Type B pancreatic cell (in vitro differentiated cells): ENCODE data around the gene ESR1. TPM values are rescaled to one million over a fixed set of nuclear protein-coding genes. Genes with fewer than 3 reads are reported as not detected.
"Not testable (repeated sequence)": the region's sequence is repeated elsewhere in the genome, so short reads cannot be mapped to it uniquely, and the experiment has no call there.

Experiments used
- DNase-seq: peaks from one replicate; pipeline ENCODE4 v3.0.0; 2021; ENCODE audit warnings: mixed read lengths; ENCODE audit not compliant: unreplicated experiment; ENCODE audit errors: extremely low spot score
- H3K27ac Mint-ChIP-seq: 2 replicates; pipeline ENCODE4 v1.8.0; 2021; ENCODE audit warnings: mild to moderate bottlenecking, mixed read lengths
- H3K27me3 Mint-ChIP-seq: 2 replicates; pipeline ENCODE4 v1.8.0; 2021; ENCODE audit warnings: mixed read lengths
- H3K36me3 Mint-ChIP-seq: 2 replicates; pipeline ENCODE4 v1.8.0; 2021; ENCODE audit warnings: mixed read lengths
- H3K4me1 Mint-ChIP-seq: one replicate; pipeline ENCODE4 v1.8.0; 2021; ENCODE audit warnings: mixed read lengths; ENCODE audit not compliant: unreplicated experiment
- H3K4me3 Mint-ChIP-seq: 2 replicates; pipeline ENCODE4 v1.8.0; 2021; ENCODE audit warnings: mild to moderate bottlenecking, mixed read lengths
- H3K9me3 Mint-ChIP-seq: 2 replicates; pipeline ENCODE4 v1.8.0; 2021; ENCODE audit warnings: mixed read lengths
- CTCF ChIP-seq: fragments of 200-600 bp; sonication (generic); conservative IDR thresholded peaks from 2 replicates; pipeline ENCODE4 v1.5.0; 2021; ENCODE audit warnings: antibody characterized with exemption, mild to moderate bottlenecking
- total RNA-seq: library from RNA; stranded (reverse); gene quantifications from 2 replicates; pipeline ENCODE4 v1.2.1, GENCODE V29; 2021; ENCODE audit warnings: low replicate concordance

ESR1 gene
- total RNA-seq, 1 donor from 2014 or later, result 0.24 TPM

GRCh38 chr6:151963001-151963400 is 155.5 kb downstream of the ESR1 start:
- no peak for DNase-seq
- H3K9me3 Mint-ChIP-seq, result no peaks in the 10 kb centered on the region
- TF ChIP-seq CTCF, result no peak
- H3K4me1 Mint-ChIP-seq, result no peaks in the 10 kb centered on the region
- no peak overlapping the region for H3K27ac Mint-ChIP-seq
- peaks cover 9% of the 10 kb centered on the region for H3K27me3 Mint-ChIP-seq
- no peak overlapping the region for H3K4me3 Mint-ChIP-seq
- H3K36me3 Mint-ChIP-seq, result no peaks in the 10 kb centered on the region

GRCh38 chr6:151964412-151964811 is 156.9 kb downstream of the ESR1 start:
- not testable (repeated sequence) for H3K27me3 Mint-ChIP-seq, H3K9me3 Mint-ChIP-seq, H3K36me3 Mint-ChIP-seq, H3K27ac Mint-ChIP-seq, H3K4me3 Mint-ChIP-seq, DNase-seq, H3K4me1 Mint-ChIP-seq

GRCh38 chr6:151974061-151974617 is 166.7 kb downstream of the ESR1 start:
- no peaks in the 10 kb centered on the region for H3K36me3 Mint-ChIP-seq
- no peak overlapping the region for H3K27ac Mint-ChIP-seq
- no peak for DNase-seq
- H3K4me1 Mint-ChIP-seq, result no peaks in the 10 kb centered on the region
- H3K4me3 Mint-ChIP-seq, result no peak overlapping the region
- peaks cover 10% of the 10 kb centered on the region for H3K27me3 Mint-ChIP-seq
- no peak for TF ChIP-seq CTCF
- H3K9me3 Mint-ChIP-seq, result no peaks in the 10 kb centered on the region

GRCh38 chr6:151975795-151976194 is 168.3 kb downstream of the ESR1 start:
- H3K27ac Mint-ChIP-seq, result no peak overlapping the region
- no peaks in the 10 kb centered on the region for H3K4me1 Mint-ChIP-seq
- H3K4me3 Mint-ChIP-seq, result no peak overlapping the region
- H3K9me3 Mint-ChIP-seq, result no peaks in the 10 kb centered on the region
- no peak for TF ChIP-seq CTCF
- no peaks in the 10 kb centered on the region for H3K36me3 Mint-ChIP-seq
- DNase-seq, result no peak
- peaks cover 7% of the 10 kb centered on the region for H3K27me3 Mint-ChIP-seq

GRCh38 chr6:151988199-151988598 is 180.7 kb downstream of the ESR1 start:
- H3K4me1 Mint-ChIP-seq, H3K9me3 Mint-ChIP-seq, H3K27ac Mint-ChIP-seq, H3K4me3 Mint-ChIP-seq, H3K36me3 Mint-ChIP-seq, DNase-seq: not testable (repeated sequence)
- peaks cover 21% of the 10 kb centered on the region for H3K27me3 Mint-ChIP-seq

GRCh38 chr6:151992091-151992490 is 184.6 kb downstream of the ESR1 start:
- H3K36me3 Mint-ChIP-seq, result no peaks in the 10 kb centered on the region

More at GRCh38 chr6:151992091-151992490, 184.6 kb downstream of the ESR1 start:
- Mint-ChIP-seq H3K4me3 (no peak overlapping the region), H3K9me3 (no peaks in the 10 kb centered on the region), H3K27ac (no peak overlapping the region), H3K4me1 (no peaks in the 10 kb centered on the region), H3K27me3 (peaks cover 20% of the 10 kb centered on the region)
- TF ChIP-seq CTCF, result no peak
- no peak for DNase-seq
